NCI-H187 treated with DMSO at 0.1 percent for 48 hours (cell line): ENCODE measurements around the gene DNAJC12.
"Not testable (repeated sequence)": the region's sequence is repeated elsewhere in the genome, so short reads cannot be mapped to it uniquely, and the experiment has no call there.

Experiments
- DNase-seq: peaks from one replicate; lab custom pipeline; 2025; lab: John Stamatoyannopoulos, UW

The DNAJC12 gene

GRCh38 chr10:67839951-67840350 is 2.0 kb upstream of the DNAJC12 start:
- DNase-seq, result no peak

- DNase-seq, result not testable (repeated sequence)
Measured at GRCh38 chr10:67839511-67839910, 1.5 kb upstream of the DNAJC12 start.

GRCh38 chr10:67836972-67837371 is 1.0 kb downstream of the DNAJC12 start:
- DNase-seq, result no peak

GRCh38 chr10:67836488-67836887 is 1.5 kb downstream of the DNAJC12 start:
- no peak for DNase-seq

- DNase-seq, result not testable (repeated sequence)
Measured at GRCh38 chr10:67835541-67836394, 2.2 kb downstream of the DNAJC12 start.

GRCh38 chr10:67834375-67834774 is 3.6 kb downstream of the DNAJC12 start:
- no peak for DNase-seq

- DNase-seq, result no peak
Measured at GRCh38 chr10:67827811-67828210, 10.2 kb downstream of the DNAJC12 start.

GRCh38 chr10:67819768-67820204 is 18.2 kb downstream of the DNAJC12 start:
- no peak for DNase-seq

- DNase-seq, result peak; percentile 26
Measured at GRCh38 chr10:67818323-67818722, 19.7 kb downstream of the DNAJC12 start.

GRCh38 chr10:67816719-67817118 is 21.3 kb downstream of the DNAJC12 start:
- DNase-seq, result no peak

GRCh38 chr10:67815571-67816059 is 22.4 kb downstream of the DNAJC12 start:
- DNase-seq, result no peak

GRCh38 chr10:67812007-67812406 is 26.0 kb downstream of the DNAJC12 start:
- no peak for DNase-seq

GRCh38 chr10:67809107-67809506 is 28.9 kb downstream of the DNAJC12 start:
- no peak for DNase-seq

GRCh38 chr10:67808704-67809103 is 29.3 kb downstream of the DNAJC12 start:
- no peak for DNase-seq

GRCh38 chr10:67807855-67808456 is 30.0 kb downstream of the DNAJC12 start:
- no peak for DNase-seq

- DNase-seq, result no peak
Measured at GRCh38 chr10:67804395-67804678, 33.7 kb downstream of the DNAJC12 start.

GRCh38 chr10:67803588-67804394 is 34.2 kb downstream of the DNAJC12 start:
- DNase-seq, result no peak

GRCh38 chr10:67802767-67803538 is 35.0 kb downstream of the DNAJC12 start:
- no peak for DNase-seq

GRCh38 chr10:67801118-67801517 is 36.9 kb downstream of the DNAJC12 start:
- DNase-seq, result no peak

GRCh38 chr10:67794909-67795460 is 43.0 kb downstream of the DNAJC12 start:
- DNase-seq, result no peak

- DNase-seq, result no peak
Measured at GRCh38 chr10:67794256-67794655, 43.7 kb downstream of the DNAJC12 start.

GRCh38 chr10:67793313-67793712 is 44.7 kb downstream of the DNAJC12 start:
- DNase-seq, result no peak
